Testis (tissue), 3 donors: ENCODE results near the gene SSBP3. TPM values are rescaled to one million over a fixed set of nuclear protein-coding genes. Genes with fewer than 3 reads are reported as not detected.

Experiments used
- DNase-seq: peaks from one replicate; pipeline ENCODE4 v3.0.0-alpha.2; 2019
- H3K27ac ChIP-seq, 2 donors: fragments of 200-600 bp; sonication (generic); one replicate each; pipeline ENCODE4 v1.5.1; 2019
- H3K27me3 ChIP-seq: fragments of 200-600 bp; sonication (generic); one replicate; pipeline ENCODE4 v1.5.1; 2019
- H3K36me3 ChIP-seq: fragments of 200-600 bp; sonication (generic); one replicate; pipeline ENCODE4 v1.5.1; 2017; ENCODE audit warnings: low read depth; ENCODE audit errors: missing control alignments
- H3K4me1 ChIP-seq: fragments of 200-600 bp; sonication (generic); one replicate; pipeline ENCODE4 v1.5.1; 2019
- H3K4me3 ChIP-seq, 2 donors: fragments of 200-600 bp; sonication (generic); one replicate each; pipeline ENCODE4 v1.5.1; 2017 to 2019
- H3K9me3 ChIP-seq: fragments of 200-600 bp; sonication (generic); one replicate; pipeline ENCODE4 v1.5.1; 2017
- CTCF ChIP-seq, 3 experiments: fragments of 450-650 bp in 2 of 3; fragments of 200-600 bp in 1 of 3; sonication (generic) in 1 of 3; IDR thresholded peaks; one replicate each; pipeline ENCODE4 v1.5.1; 2016 to 2019; ENCODE audit warnings: antibody characterized with exemption in 3 of 3, mild to moderate bottlenecking in 2 of 3, moderate library complexity in 1 of 3
- POLR2A ChIP-seq: fragments of 450-650 bp; IDR thresholded peaks from one replicate; pipeline ENCODE4 v1.6.1; 2017; ENCODE audit warnings: antibody characterized with exemption, mild to moderate bottlenecking, moderate library complexity
- WGBS, 2 donors: methylation state at CpG; one replicate each; pipeline ENCODE4 v1.1.5; 2018; 5-methylcytosine and 5-hydroxymethylcytosine counted together
- intact Hi-C: fragments of 100-400 bp; cut with DNase I; formaldehyde crosslinking; loops from one replicate; pipeline ENCODE4 v1.15.1; 2023; ENCODE audit warnings: low total_unique reads
- polyA plus RNA-seq: library from polyadenylated mRNA; stranded (reverse); fragments of 350-450 nt; fragmentation: Illumina TruSeq; extraction: RNeasy Lipid Tissue Mini Kit (QIAGEN cat#74804); gene quantifications from one replicate; pipeline ENCODE4 v1.2.3, GENCODE V29; 2014; ENCODE audit warnings: low read depth, low replicate concordance; ENCODE audit not compliant: insufficient read depth
- total RNA-seq, 2 donors: library from RNA; depleted of rRNA; stranded (reverse); fragments of >200 nt; gene quantifications; one replicate each; pipeline ENCODE4 v1.2.3, GENCODE V29; 2016

Gene SSBP3
- total and polyA plus RNA-seq, 3 donors from 2014 or later, result 88.8 to 99.0 (median 91.6) TPM

DNA sequence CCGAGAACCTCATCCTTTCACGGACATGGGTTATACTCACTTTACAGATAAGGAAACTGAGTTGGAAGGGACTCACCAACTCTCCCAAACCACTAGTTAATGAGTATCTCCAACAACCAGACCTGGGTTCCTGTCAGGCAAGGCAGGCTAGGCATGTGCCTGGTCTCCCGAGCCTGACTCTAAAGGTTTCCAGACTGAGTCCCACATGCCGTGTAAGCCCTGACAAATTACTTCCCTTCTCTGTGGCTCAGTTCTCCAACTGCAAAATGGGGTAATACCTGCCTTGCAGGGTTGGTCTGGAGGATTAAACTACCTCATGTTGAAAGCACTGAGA is 34.3 kb downstream of the SSBP3 start:
- no peak overlapping the region for H3K27ac ChIP-seq

GRCh38 chr1:54371038-54371941 is 34.9 kb downstream of the SSBP3 start:
- no peak for DNase-seq
- peaks cover 37% of the 10 kb centered on the region for H3K4me1 ChIP-seq
- TF ChIP-seq POLR2A (no peak), CTCF (IDR thresholded peaks at IDR 0.05) (no peak)
- H3K4me3 ChIP-seq, result no peak overlapping the region
- H3K27me3 ChIP-seq, result no peaks in the 10 kb centered on the region
- no peaks in the 10 kb centered on the region for H3K9me3 ChIP-seq
- intact Hi-C loops, result no loop called here
- no peaks in the 10 kb centered on the region for H3K36me3 ChIP-seq
- 54 to 74% methylated on average over 17 of the region's 17 CpGs for WGBS, 2 donors
- H3K27ac ChIP-seq, result no peak overlapping the region

More for the DNA sequence above, 34.3 kb downstream of the SSBP3 start:
- H3K9me3 ChIP-seq, result no peaks in the 10 kb centered on the region
- H3K36me3 ChIP-seq, result no peaks in the 10 kb centered on the region
- WGBS, 2 donors, result 60 to 81% methylated on average over 4 of the region's 4 CpGs
- no peak overlapping the region for H3K4me3 ChIP-seq
- intact Hi-C loops, result no loop called here
- H3K4me1 ChIP-seq, result peaks cover 44% of the 10 kb centered on the region
- DNase-seq, result no peak
- no peaks in the 10 kb centered on the region for H3K27me3 ChIP-seq
- TF ChIP-seq POLR2A (no peak), CTCF (IDR thresholded peaks at IDR 0.05) (no peak)

DNA sequence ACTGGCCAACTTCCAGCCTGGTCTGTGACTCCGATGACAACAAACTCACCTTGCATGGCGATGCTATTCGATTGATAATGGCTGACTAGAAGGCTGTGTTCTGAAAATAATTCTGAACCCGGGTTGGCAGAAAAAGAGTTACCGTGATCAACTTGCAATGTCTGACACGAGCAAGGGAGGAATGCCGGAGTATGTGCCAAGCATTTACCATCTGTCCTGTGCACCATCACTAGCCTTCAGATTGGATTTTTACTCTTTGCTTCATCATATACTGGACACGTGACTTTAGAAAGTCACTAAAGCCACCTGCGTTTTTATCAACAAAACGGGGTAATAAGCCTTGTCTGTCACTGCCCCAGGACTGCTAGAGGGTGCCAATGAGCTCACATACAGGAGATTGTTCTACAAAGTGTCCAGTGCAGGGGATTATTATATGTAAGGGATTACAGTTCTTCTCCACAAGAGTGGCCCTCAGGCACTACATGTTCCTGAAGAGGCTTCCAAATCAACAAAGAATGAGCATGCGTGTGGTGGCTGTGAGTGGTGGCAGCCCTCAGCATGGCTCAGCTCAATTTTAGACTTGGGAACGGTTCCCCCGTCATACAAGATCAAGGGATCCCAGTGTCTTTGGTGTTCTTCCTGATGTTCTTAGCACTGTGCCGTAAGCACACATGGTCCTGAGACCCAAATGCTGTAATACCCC is 35.8 kb downstream of the SSBP3 start:
- Histone ChIP-seq H3K36me3 (no peaks in the 10 kb centered on the region), H3K4me1 (peaks cover 30% of the 10 kb centered on the region), H3K9me3 (no peaks in the 10 kb centered on the region), H3K27ac (no peak overlapping the region), H3K4me3 (no peak overlapping the region), H3K27me3 (no peaks in the 10 kb centered on the region)
- no peak for DNase-seq
- TF ChIP-seq POLR2A (no peak), CTCF (IDR thresholded peaks at IDR 0.05) (no peak)
- intact Hi-C loops, result no loop called here
- 51 to 77% methylated on average over 11 to 14 of the region's 14 CpGs for WGBS, 2 donors

DNA sequence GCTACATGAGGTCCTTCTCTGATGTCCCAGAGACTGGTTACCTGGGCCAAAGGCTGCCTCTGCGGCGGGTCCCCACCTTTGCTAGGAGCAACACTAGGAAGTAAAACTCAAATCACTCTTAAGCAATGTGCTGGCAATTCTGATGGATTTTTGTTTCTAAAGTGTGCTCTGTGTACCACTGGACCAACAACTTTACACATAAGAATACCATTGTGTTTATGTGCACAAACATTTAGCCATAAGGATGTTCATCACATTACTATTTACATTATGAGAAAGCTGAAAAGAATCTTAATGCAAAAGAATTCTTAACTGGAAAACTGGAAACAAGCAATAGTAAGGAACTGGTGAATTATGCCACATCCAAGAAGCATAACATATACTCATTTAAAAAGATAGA is 38.6 kb downstream of the SSBP3 start:
- no peak overlapping the region for H3K27ac ChIP-seq
- no peaks in the 10 kb centered on the region for H3K27me3 ChIP-seq
- TF ChIP-seq CTCF (IDR thresholded peaks at IDR 0.05) (no peak), POLR2A (no peak)
- H3K4me1 ChIP-seq, result peaks cover 21% of the 10 kb centered on the region
- 91 to 92% methylated on average over 2 of the region's 2 CpGs for WGBS, 2 donors
- intact Hi-C loops, result no loop called here
- H3K36me3 ChIP-seq, result no peaks in the 10 kb centered on the region
- DNase-seq, result no peak
- no peak overlapping the region for H3K4me3 ChIP-seq
- H3K9me3 ChIP-seq, result no peaks in the 10 kb centered on the region
